Measurements from ENCODE around the gene SPATA24.
A peak's percentile ranks its signal among the peaks of the same experiment; 100 is the strongest.
"Not testable (repeated sequence)": the region's sequence is repeated elsewhere in the genome, so short reads cannot be mapped to it uniquely, and the experiment has no call there.

SPATA24 gene, protein sequence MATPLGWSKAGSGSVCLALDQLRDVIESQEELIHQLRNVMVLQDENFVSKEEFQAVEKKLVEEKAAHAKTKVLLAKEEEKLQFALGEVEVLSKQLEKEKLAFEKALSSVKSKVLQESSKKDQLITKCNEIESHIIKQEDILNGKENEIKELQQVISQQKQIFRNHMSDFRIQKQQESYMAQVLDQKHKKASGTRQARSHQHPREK

DNA sequence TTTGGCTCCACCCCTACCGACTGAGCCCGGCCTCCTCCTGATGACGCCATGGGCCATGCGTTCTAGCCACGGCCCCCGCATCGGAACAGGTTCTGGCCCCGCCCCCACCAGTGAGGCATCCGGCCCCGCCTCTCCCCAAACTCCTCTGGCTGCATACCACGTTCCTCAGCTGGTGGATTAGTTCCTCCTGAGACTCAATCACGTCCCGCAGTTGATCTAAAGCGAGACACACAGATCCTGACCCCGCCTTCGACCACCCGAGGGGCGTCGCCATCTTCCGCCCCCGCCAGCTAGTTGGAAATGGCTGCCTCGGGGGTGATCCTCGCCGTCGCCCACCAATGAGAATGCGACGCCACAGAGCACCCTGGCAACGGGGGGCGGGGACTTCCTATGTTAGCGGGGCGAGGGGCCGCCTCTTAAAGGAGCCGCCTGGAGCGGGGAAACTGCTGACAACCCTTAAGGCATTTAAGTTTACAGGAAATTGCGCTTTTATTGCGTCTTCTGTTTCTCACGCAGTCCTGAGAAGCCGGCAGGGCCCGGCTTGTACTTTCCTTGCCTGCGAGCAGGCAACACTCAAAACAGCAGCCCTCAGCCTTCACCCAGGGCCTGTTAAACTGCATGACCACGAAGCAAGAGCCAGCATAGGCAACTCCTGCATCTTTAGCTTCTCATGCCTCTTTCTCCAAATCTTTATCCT lies at the start of gene SPATA24:
SPATA24 (minus strand) TSS at position 303 of the 697 bp plus-strand sequence; CDS start at position 274, 29 bp downstream.
- DNase-seq: peak; percentile 97

DNA sequence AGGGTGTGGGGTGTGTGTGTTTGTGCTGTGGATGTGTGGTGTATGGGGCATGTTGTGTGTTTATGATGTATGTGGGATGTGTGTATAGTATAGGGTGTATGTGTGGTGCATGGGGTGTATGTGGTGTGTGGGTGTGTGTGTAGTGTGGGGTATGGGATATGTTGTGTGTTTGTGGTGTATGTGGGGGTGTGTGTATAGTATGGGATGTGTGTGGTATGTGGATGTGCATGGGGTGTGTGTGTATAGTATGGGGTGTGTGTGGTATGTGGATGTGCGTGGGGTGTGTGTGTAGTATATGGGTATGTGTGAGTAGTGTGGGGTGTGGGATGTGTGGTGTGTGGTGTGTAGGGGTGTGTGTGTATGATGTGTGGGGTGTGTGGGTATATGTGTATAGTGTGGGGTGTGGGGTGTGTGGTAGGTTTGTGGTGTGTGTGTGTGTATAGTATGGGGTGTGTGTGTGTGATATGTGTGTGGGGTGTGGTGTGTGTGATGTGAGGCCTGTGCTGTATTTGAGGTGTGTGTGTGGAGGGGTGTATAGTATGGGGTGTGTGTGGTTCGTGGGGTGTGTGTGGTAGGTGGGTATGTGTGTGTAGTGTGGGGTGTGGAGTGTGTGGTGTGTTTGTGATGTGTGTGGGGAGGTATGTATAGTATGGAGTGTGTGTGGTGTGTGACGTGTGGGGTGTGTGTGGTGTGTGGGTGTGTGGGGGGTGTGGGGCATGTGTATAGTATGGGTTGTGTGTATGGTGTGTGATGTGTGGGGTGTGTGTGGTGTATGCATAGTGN lies 48.2 kb upstream of the SPATA24 start:
- no peak for DNase-seq

DNA sequence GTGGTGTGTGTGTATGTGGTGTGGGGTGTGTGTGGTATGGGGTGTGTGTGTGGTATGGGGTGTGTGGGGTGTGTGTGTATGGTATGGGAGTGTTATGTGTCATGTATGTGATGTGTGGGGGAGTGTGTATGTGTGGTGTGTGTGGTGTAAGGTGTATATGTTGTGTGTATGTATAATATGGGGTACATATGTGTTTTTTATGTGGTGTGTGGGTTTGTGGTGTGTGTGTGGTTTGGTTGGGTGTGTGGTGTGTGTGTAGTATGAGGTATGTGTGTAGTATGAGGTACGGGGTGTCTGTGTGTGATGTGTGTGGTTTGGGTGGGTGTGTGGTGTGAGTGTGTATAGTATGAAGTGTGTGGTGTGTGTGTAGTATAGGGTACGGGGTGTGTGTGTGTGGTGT lies 47.3 kb upstream of the SPATA24 start:
- DNase-seq: no peak

DNA sequence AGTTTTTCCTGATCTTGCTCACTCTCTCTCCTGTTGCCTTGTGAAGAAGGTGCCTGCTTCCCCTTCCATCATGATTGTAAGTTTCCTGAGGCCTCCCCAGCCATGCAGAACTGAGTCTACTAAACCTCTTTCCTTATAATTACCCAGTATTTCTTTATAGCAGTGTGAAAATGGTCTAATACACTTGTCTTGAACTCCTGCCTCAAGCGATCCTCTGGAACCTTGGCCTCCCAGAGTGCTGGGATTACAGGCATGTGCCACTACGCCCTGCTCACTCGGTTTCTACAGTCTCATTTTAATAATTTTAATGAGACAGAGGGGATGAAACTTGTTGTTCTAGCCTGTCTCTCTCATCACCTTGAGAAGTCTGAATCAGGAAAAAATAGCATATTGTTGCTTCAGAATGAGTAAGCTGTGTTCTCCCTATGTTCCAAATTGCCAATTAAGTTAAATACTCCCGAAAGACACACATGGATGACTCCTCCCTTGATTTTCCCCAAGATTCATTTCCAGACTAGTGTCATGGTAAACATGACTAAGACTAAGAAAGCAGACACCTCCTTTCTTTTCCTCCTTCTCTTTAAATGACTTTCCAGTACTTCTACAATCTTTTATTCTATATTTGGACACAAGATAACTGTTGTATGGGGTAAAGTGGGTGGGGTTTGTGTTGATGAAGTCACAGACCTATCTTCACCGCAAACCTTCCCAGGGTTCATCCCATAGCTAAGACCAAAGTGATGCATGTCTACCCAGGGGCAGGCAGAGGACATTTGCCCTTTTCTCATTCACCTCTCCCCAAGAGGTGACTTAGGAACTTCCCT lies 43.3 kb upstream of the SPATA24 start:
- DNase-seq: no peak

DNA sequence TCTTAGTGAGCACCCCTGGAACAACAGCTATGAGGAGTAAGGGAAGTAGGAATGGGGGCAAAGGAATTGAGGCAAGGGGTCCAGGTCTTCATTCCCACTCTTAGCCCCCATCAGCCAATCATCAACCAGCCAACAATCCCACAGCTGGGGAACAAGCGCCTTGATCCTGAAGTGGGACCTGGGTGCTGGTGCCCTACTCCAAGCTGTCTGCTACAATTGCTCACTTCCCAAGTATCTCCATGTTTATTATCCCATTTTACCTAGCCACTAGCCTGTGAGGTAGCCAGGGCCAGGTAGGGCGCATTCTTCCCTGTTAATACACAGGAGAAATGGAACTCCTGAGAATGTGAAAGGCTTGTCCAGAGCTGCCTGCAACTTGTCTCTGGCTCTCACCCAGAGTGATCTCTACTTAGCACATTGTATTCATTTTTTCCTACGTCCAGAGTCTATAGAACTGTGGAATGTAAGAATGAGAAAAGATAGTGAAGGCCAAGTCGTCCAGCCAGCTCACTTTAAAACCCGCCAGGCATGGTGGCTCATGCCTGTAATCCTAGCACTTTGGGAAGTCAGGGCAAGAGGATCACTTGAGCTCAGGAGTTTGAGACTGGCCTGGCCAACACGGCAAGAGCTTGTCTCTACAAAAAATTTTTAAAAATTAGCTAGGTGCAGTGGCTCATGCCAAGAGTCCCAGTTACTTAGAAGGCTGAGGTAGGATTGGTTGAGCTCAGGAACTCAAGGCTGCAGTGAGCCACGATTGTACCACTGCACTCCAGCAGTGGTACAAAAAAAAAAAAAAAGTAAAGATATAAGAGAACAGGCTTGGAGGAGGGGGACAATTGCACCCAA lies 41.7 kb upstream of the SPATA24 start:
- no peak for DNase-seq

DNA sequence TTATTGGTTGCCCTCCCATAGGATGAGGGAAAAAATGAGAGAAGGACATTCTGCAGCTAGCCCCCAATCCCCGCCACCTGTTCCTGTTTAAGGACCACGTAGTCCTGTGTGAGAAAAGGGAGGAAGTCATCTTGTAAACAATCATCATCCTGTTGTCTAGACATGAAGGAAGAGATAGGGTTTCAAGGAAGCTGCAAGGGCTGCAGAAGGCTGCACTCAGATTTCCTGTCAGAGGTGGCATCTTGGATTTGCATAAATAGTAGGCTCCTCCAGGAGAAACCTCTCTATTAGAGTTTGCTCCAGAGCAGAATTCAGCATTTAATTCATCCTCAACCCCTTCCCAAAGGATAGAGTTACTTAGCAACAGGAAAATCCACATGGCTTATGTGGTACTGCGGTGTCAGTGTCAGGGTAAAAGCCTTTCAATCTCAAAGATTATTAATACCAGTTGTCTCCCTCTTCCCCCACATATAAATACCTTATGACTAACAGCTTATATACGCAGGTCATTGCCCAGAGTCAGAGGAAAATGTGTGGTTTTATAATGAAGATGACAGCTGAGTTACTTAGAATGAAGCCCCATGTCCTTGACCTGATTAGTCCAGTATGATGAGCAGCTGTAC lies 40.1 kb upstream of the SPATA24 start:
- DNase-seq: no peak

DNA sequence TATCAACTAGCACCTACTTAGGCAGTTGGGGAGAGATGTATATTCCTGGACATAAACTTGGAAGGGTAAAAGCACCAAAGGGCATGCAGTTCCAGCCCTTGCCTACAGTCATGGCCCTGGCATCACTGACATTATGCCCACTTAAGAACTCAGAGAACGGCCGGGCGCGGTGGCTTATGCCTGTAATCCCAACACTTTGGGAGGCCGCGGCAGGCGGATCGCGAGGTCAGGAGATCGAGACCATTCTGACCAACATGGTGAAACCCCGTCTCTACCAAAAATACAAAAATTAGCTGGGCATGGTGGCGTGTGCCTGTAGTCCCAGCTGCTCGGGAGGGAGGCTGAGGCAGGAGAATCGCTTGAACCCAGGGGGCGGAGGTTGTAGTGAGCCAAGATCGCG lies 36.5 kb upstream of the SPATA24 start:
- not testable (repeated sequence) for DNase-seq

DNA sequence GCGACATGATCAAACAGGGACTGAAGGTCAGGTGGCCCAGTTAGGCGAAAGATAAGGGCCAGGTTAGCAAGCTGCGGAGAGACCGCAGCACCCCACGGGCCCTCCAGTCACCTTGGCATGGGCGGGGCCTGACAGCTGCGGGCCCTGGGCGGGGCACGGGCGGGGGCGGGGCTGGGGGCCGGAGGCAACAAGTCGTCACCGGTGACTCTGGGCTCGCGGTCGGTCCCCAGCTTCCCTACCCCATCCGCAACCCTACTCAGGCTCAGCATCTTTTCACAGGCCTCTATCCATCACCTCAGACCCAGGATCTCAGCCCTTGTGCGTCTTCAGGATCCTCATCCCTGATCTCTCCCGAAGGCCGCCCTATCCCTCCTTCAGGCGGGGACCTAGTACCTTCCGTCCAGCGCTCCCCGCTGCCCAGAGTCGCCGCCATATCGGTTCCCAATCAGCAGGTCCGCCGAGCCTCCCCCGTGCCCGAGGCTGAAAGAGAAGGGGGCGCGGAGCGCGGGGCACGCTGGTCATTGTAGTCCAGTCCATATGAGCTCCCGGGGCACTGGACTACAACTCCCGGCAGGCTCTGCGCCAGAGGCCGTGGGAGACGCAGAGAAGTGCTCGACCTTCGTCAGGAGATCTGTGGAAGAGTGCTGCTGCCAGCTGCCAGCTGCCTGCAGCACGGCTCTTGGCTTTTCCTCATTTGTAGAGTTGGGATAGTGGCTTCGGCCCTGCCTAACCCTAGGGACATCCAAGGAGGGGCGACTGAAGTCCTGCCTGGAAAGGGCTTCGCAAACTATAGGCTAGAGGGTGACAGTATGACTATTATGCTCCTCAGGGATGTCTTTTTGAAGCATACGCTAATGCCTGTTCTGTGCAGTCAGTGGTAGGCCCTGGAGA lies 35.4 kb upstream of the SPATA24 start, which contains the start of gene DNAJC18:
DNAJC18 (minus strand) TSS at position 513 of the 891 bp plus-strand sequence; CDS start at position 433, 80 bp downstream.
- DNase-seq: peak; percentile 88

DNA sequence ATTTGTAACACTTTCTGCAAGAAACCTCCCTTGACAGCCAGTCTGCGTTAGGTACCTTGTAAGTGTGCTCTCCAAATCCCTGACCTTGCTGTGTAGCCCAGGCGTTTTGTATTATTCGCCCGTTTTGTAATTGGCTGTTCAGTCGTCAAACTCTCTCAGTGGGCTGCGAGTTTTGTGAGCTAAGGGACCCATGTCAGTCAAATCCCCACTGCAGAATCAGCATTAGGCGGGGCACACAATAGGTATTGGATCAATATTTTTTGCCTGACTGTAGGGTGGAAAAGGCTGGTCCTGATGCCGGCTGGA lies 34.8 kb upstream of the SPATA24 start:
- DNase-seq: no peak

DNA sequence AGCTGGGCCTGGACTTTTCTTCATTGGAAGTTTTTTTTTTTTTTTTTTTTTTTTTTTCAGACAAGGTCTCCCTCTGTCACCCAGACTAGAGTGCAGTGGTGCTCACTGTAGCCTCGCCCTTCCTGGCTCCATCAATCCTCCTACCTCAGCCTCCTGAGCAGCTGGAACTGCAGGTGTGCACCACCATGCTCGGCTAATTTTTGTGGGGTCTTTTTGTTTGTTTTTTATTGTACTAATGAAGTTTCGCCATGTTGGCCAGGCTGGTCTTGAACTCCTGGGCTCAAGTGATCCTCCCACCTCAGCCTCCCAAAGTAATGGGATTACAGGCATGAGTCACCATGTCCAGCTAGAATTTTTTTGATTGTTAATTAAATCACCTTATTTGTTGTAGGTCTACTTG lies 31.8 kb upstream of the SPATA24 start:
- DNase-seq: no peak

DNA sequence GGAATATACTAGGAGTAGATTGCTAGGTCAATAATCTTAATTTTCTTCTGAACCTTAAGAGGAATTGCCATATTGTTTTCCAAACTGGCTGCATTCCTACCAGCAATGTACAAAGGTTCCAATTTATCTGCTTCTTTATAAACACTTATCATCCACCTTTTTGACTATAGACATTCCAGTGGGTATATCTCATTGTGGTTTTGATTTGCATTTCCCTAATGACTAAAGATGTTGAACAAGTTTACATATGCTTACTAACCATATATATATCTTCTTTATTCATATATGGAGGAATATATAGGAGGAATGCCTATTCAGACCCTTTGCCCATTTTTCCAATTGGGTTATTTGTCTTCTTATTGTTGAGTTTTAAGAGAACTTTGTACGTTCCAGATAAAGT lies 27.8 kb upstream of the SPATA24 start:
- no peak for DNase-seq

DNA sequence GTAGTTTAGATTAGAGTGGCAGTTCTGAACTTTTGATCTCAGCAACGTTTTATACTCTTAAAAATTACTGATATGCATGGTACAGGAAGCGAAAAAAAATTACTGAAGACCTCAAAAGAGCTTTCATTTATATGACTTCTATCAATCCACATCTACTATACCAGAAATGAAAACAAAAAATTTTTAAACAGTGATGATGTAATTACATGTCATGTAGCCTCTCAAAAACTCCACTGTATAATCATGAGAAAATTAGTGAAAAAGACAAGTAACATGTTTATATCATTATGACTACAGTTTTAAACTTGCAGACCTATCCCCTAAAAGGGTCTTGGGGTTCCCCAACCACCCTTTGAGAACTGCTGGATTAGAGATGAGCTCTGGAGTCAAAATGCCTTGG lies 26.1 kb upstream of the SPATA24 start:
- DNase-seq: no peak

DNA sequence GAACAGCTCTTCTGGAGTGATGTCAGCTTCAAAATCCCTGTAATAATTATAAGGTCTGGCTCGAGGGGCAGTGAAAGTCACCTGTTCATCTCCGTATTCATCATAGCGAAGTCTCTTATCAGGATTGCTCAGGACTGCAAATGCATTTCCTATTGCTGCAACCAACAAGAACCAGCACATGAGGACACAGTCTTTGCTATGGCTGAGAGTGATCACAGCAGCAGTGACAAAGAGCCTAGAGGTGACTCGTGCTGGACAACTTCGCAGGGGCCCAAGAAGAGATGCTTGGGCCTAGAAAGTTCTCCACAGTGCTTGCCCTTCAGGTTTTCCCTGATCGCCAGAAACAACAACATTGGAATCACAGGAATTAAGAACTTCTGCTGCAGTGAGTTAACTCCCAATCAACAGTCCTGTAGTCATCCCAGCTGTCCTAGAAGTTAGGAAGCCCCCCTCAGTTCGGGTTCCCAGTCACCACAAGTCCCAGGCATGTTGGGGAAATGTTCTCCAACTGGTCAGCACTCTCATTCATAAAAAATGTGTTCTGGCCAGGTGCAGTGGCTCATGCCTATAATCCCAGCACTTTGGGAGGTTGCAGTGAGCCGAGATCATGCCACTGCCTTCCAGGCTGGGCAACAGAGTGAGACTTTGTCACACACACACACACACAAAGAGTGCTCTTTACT lies 22.5 kb upstream of the SPATA24 start:
- no peak for DNase-seq

DNA sequence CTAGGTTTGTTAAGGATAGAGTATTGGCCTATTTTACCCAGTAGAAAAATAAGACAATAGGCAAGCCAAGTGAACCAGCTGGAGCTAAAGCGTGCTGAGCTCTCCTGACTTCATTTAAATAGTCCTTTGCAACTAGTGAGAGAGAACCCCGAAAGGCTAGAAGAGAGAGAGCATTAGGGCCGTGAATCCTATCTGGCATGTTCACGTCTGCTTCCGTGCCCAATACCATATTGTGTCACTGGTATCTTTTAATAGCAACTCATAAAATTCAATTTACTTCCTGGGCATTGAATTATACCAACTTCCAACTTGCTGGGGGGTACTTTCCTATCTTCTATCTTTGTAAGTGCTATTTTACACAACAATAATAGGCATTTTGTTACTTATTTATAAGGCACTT lies 21.6 kb upstream of the SPATA24 start:
- no peak for DNase-seq

DNA sequence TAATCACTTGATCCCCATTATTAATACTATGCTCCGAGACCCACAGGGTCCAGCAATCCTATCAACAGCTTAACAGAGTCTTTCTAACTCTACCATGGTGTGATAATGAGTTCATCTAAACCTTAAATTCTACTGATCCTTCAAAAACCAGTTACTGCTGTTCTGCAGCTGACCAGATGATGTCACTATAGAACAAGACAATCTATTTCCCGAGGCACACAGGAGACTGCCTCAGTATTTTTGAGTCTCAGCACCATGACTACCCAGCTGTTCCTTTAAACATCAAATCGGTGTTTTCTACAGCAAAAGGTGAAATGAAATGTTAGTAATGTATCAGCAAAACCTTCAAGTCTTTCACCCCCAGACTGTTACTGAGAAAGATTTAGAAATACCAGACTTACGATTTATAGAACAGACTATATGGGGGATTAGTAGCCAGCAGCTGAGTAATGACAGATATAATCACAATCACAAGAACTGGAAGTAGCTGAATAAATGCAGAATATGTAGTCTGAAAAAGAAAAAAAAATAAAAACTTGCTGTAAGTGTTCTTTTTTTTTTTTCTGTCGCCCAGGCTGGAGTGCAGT lies 18.5 kb upstream of the SPATA24 start:
- DNase-seq: peak; percentile 86

DNA sequence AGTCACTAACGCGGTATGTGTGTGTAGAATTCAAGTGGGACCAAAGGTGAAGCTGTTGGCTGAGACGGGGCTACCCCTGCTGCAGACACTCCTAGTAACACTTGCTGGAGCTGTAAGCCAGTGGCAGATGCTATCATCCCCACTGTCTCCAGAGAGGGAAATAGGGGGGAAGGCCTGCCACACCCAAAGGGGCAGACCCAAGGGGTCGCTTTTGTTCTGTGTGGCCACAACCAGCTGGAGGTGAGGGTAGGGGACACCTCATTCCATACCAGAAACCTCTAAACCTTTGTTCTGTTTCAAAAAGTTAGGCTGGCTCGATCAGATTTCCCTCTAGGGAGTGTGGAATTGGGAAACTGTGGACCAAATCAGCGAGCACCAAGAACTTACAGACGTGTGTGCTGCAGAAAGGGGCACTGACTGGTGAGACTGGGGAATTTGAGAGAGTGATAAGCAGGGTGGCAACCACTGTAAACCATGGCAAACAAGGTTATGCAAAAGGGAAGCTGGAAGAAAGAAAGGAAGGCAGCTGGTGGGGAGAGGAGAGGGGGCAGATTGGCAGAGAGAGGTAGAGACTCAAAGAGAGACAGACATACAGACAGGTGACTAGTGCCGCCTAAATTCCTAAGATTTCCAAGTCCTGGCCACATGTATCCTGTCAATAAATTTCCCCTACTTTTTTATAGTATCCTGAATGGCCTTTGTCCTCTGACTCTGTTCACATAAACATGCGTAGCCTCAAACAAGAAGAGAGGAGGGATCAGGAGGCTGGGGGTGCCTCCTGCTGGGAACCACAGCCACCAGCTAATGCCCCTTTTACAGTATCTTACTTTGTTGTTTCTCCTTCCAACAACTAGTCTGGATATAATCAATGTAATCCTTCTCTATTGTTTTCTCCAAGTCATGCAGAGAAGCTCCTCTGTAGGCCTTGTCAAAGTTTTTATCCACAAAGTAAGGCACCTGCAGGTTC lies 15.6 kb upstream of the SPATA24 start:
- DNase-seq: no peak

DNA sequence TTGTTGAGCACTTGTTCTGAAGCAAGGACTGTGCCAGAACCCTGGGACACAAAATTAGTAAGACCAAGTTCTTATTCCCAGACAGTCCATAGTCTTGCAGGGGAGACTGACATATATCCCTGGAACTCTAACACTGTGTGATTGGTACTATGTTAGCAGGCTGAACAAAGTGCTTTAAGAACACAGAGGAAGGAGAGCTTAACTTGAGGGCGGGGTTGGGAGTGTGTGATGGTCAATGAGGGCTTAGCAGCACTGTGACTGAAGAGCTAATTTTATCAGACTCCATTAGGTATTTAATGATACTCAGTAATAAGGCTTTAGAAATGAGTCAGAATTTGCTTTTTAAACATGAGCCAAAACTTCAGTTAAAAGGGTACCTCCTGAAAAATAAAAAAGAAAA lies 14.9 kb upstream of the SPATA24 start:
- DNase-seq: no peak

DNA sequence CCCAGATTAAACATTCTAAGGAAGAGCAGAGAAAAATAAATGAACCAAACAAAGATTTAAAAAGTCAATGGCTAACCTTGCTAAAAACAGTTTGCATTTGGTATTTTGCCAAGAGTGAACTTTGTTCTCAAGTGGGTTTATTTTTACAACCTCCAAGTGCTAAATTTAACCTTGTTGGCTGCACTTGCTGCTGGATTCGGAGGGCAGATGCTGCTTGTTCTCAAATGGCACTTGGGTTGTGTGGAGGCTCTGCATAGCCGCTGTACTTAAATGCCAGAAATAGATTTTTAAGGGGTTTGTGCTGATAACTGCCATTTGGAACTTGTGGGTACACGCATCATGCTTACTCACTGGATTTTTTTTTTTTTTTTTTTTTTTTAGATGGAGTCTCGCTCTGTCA lies 13.3 kb upstream of the SPATA24 start:
- DNase-seq: peak; percentile 61
